H1 (cell line): ENCODE data around the gene DES. TPM values are rescaled to one million over a fixed set of nuclear protein-coding genes. Genes with fewer than 3 reads are reported as not detected.

ENCODE experiments used
- BRCA1 ChIP-seq: IDR thresholded peaks from 2 replicates; pipeline ENCODE4 v1.6.1; 2012; ENCODE audit warnings: low read depth, low read length, improper control_type of control experiment
- CEBPB ChIP-seq: IDR thresholded peaks from 2 replicates; pipeline ENCODE4 v1.6.1; 2012; ENCODE audit warnings: low read depth, low read length
- E2F6 ChIP-seq: IDR thresholded peaks from 2 replicates; pipeline ENCODE4 v1.6.1; 2012; ENCODE audit warnings: inconsistent platforms
- FOSL1 ChIP-seq: IDR thresholded peaks from 2 replicates; pipeline ENCODE4 v1.6.1; 2011; ENCODE audit warnings: mild to moderate bottlenecking, low read depth, low read length, moderate library complexity; ENCODE audit not compliant: insufficient read depth
- HDAC6 ChIP-seq: IDR thresholded peaks from one replicate; pipeline ENCODE4 v1.7.1; 2012; ENCODE audit warnings: low read depth, mild to moderate bottlenecking, inconsistent platforms, low read length, moderate library complexity
- POU5F1 ChIP-seq: IDR thresholded peaks from 2 replicates; pipeline ENCODE4 v1.6.1; 2011; ENCODE audit warnings: low read depth, mild to moderate bottlenecking, low read length, moderate library complexity
- SP2 ChIP-seq: IDR thresholded peaks from 2 replicates; pipeline ENCODE4 v1.6.1; 2012; ENCODE audit warnings: mild to moderate bottlenecking, low read length, inconsistent platforms
- polyA plus RNA-seq, 7 experiments: library from polyadenylated mRNA; depleted of rRNA in 3 of 7; stranded (reverse) in 5 of 7; unstranded in 2 of 7; fragments of >200 nt in 5 of 7; fragments of 200-250 nt in 2 of 7; gene quantifications; 1 replicate in 5 of 7; 2 replicates in 1 of 7; 4 replicates in 1 of 7; pipeline versions ENCODE4 v1.2.1 to v1.2.3, GENCODE V29; 2011 to 2013; ENCODE audit warnings: missing spikeins in 2 of 7, mixed read lengths in 2 of 7
- total RNA-seq: library from RNA; stranded (reverse); fragmentation: NEBNext Ultra II Directional; extraction: Animal tissue kit (Norgen Biotek cat#: 25700); gene quantifications from 2 replicates; pipeline ENCODE4 v1.2.1, GENCODE V29; 2021
- TF ChIP-seq, protein P1 (sequence below): fragments of 300-600 bp; sonication (generic); IDR thresholded peaks from 2 replicates; pipeline ENCODE4 v1.7.1; 2012; ENCODE audit warnings: low read length, moderate library complexity, mild to moderate bottlenecking, inconsistent platforms; ENCODE audit not compliant: insufficient replicate concordance
- TF ChIP-seq, protein P2 (sequence below): IDR thresholded peaks from 2 replicates; pipeline ENCODE4 v1.6.1; 2011; ENCODE audit warnings: low read depth, mild to moderate bottlenecking, low read length; ENCODE audit not compliant: insufficient read depth

Gene DES
- total and polyA plus RNA-seq, 2 of the 8 experiments (the other 6 are each of a cell fraction or from before 2014, with no cell fraction given), result 1.8 to 4.3 TPM

DNA sequence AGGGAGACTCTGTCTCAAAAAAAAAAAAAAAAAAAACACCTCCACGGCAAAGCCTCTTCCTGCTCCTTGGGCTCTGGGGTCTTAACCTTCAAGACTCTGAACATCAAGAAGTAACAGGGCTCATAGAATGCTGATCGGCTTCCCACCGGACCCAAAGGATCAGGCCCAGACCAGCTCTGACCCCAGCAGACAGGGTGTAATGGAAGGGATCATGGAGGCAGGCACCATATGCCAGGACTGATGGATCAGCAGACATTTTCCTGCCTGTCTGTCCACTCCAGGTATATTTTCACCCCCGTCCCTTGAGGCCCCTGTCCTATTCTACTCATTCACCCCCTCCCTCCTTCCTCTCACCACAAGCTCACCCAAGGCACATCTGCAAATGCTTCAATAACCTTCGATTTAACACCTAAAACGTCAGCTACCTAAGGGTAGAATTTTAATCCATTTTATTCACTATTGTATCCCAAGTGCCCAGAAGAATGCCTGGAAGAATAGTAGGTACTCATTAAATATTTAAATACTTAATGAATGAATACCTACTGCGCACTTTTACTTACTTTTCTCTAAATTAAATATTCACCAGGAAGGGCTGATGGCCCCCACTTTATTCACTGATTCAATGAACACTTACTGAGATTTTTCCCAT is 11.9 kb downstream of the DES start (continued):
- TF ChIP-seq, protein P1, sequence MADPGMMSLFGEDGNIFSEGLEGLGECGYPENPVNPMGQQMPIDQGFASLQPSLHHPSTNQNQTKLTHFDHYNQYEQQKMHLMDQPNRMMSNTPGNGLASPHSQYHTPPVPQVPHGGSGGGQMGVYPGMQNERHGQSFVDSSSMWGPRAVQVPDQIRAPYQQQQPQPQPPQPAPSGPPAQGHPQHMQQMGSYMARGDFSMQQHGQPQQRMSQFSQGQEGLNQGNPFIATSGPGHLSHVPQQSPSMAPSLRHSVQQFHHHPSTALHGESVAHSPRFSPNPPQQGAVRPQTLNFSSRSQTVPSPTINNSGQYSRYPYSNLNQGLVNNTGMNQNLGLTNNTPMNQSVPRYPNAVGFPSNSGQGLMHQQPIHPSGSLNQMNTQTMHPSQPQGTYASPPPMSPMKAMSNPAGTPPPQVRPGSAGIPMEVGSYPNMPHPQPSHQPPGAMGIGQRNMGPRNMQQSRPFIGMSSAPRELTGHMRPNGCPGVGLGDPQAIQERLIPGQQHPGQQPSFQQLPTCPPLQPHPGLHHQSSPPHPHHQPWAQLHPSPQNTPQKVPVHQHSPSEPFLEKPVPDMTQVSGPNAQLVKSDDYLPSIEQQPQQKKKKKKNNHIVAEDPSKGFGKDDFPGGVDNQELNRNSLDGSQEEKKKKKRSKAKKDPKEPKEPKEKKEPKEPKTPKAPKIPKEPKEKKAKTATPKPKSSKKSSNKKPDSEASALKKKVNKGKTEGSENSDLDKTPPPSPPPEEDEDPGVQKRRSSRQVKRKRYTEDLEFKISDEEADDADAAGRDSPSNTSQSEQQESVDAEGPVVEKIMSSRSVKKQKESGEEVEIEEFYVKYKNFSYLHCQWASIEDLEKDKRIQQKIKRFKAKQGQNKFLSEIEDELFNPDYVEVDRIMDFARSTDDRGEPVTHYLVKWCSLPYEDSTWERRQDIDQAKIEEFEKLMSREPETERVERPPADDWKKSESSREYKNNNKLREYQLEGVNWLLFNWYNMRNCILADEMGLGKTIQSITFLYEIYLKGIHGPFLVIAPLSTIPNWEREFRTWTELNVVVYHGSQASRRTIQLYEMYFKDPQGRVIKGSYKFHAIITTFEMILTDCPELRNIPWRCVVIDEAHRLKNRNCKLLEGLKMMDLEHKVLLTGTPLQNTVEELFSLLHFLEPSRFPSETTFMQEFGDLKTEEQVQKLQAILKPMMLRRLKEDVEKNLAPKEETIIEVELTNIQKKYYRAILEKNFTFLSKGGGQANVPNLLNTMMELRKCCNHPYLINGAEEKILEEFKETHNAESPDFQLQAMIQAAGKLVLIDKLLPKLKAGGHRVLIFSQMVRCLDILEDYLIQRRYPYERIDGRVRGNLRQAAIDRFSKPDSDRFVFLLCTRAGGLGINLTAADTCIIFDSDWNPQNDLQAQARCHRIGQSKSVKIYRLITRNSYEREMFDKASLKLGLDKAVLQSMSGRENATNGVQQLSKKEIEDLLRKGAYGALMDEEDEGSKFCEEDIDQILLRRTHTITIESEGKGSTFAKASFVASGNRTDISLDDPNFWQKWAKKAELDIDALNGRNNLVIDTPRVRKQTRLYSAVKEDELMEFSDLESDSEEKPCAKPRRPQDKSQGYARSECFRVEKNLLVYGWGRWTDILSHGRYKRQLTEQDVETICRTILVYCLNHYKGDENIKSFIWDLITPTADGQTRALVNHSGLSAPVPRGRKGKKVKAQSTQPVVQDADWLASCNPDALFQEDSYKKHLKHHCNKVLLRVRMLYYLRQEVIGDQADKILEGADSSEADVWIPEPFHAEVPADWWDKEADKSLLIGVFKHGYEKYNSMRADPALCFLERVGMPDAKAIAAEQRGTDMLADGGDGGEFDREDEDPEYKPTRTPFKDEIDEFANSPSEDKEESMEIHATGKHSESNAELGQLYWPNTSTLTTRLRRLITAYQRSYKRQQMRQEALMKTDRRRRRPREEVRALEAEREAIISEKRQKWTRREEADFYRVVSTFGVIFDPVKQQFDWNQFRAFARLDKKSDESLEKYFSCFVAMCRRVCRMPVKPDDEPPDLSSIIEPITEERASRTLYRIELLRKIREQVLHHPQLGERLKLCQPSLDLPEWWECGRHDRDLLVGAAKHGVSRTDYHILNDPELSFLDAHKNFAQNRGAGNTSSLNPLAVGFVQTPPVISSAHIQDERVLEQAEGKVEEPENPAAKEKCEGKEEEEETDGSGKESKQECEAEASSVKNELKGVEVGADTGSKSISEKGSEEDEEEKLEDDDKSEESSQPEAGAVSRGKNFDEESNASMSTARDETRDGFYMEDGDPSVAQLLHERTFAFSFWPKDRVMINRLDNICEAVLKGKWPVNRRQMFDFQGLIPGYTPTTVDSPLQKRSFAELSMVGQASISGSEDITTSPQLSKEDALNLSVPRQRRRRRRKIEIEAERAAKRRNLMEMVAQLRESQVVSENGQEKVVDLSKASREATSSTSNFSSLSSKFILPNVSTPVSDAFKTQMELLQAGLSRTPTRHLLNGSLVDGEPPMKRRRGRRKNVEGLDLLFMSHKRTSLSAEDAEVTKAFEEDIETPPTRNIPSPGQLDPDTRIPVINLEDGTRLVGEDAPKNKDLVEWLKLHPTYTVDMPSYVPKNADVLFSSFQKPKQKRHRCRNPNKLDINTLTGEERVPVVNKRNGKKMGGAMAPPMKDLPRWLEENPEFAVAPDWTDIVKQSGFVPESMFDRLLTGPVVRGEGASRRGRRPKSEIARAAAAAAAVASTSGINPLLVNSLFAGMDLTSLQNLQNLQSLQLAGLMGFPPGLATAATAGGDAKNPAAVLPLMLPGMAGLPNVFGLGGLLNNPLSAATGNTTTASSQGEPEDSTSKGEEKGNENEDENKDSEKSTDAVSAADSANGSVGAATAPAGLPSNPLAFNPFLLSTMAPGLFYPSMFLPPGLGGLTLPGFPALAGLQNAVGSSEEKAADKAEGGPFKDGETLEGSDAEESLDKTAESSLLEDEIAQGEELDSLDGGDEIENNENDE, result no peak
- TF ChIP-seq HDAC6, result no peak
- no peak for TF ChIP-seq CEBPB
- TF ChIP-seq, protein P2, sequence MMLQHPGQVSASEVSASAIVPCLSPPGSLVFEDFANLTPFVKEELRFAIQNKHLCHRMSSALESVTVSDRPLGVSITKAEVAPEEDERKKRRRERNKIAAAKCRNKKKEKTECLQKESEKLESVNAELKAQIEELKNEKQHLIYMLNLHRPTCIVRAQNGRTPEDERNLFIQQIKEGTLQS, result no peak
- no peak for TF ChIP-seq E2F6
- TF ChIP-seq SP2, result no peak
- no peak for TF ChIP-seq FOSL1
- TF ChIP-seq BRCA1, result no peak
- TF ChIP-seq POU5F1, result no peak
